Right atrium auricular region (tissue), 2 donors: ENCODE results near the gene PRRX2. TPM values are rescaled to one million over a fixed set of nuclear protein-coding genes. Genes with fewer than 3 reads are reported as not detected.

ENCODE experiments used
- DNase-seq: peaks from one replicate; pipeline ENCODE4 v3.0.0-alpha.2; 2019; ENCODE audit warnings: low spot score
- H3K27ac ChIP-seq, 2 donors: fragments of 200-600 bp; sonication (generic); 1 replicate in 1 of 2; 2 replicates in 1 of 2; pipeline ENCODE4 v1.5.1; 2016 to 2019
- H3K27me3 ChIP-seq, 2 donors: fragments of 200-600 bp; sonication (generic); one replicate each; pipeline versions ENCODE4 v1.5.1 to v1.6.0; 2017 to 2019
- H3K36me3 ChIP-seq: fragments of 200-600 bp; sonication (generic); one replicate; pipeline ENCODE4 v1.5.1; 2016
- H3K4me1 ChIP-seq, 2 donors: fragments of 200-600 bp; sonication (generic); one replicate each; pipeline versions ENCODE4 v1.5.1 to v1.6.0; 2017 to 2019
- H3K4me3 ChIP-seq, 2 donors: fragments of 200-600 bp; sonication (generic); 1 replicate in 1 of 2; 2 replicates in 1 of 2; pipeline ENCODE4 v1.5.1; 2017 to 2019; ENCODE audit warnings: mild to moderate bottlenecking in 1 of 2, moderate library complexity in 1 of 2
- H3K9me3 ChIP-seq, 2 donors: fragments of 200-600 bp; sonication (generic); one replicate each; pipeline ENCODE4 v1.5.1; 2019
- total RNA-seq, 2 donors: library from RNA; depleted of rRNA; stranded (reverse); fragments of >200 nt; gene quantifications; one replicate each; pipeline ENCODE4 v1.1.0, GENCODE V29; 2016
- TF ChIP-seq, protein P1 (sequence below), 2 donors: fragments of 200-600 bp; sonication (generic); IDR thresholded peaks; one replicate each; pipeline ENCODE4 v1.5.1; 2019; ENCODE audit warnings: antibody characterized with exemption in 2 of 2

Gene PRRX2
- total RNA-seq, 2 donors from 2014 or later, result 1.1 to 6.9 TPM

DNA sequence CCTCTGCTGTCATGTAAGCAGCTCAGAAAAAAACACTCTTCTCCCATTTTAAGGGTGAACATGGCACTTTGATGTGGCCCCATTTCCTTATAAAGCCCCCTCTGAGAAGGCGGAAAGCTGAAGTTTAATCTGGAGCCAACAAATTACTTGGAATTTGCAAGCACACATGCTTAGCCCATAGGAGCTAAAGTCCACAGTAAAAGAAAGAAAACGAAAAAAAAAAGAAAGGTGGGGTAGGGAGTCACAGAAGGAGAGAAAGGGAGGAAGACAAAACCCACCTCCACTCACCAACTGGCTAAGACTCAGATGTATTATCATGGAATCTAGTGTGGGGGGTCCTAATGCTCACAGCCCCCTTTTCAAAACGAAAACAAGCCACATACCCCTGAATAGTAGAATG is 30.4 kb downstream of the PRRX2 start:
- Histone ChIP-seq H3K27me3 (no peaks in the 10 kb centered on the region), H3K4me3 (no peak overlapping the region), H3K9me3 (no peaks in the 10 kb centered on the region), H3K27ac (peak overlapping the region; percentile 16 to 73), H3K4me1 (peaks cover 0 to 19% of the 10 kb centered on the region in 2 donors), H3K36me3 (no peaks in the 10 kb centered on the region)
- TF ChIP-seq, protein P1, sequence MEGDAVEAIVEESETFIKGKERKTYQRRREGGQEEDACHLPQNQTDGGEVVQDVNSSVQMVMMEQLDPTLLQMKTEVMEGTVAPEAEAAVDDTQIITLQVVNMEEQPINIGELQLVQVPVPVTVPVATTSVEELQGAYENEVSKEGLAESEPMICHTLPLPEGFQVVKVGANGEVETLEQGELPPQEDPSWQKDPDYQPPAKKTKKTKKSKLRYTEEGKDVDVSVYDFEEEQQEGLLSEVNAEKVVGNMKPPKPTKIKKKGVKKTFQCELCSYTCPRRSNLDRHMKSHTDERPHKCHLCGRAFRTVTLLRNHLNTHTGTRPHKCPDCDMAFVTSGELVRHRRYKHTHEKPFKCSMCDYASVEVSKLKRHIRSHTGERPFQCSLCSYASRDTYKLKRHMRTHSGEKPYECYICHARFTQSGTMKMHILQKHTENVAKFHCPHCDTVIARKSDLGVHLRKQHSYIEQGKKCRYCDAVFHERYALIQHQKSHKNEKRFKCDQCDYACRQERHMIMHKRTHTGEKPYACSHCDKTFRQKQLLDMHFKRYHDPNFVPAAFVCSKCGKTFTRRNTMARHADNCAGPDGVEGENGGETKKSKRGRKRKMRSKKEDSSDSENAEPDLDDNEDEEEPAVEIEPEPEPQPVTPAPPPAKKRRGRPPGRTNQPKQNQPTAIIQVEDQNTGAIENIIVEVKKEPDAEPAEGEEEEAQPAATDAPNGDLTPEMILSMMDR (IDR thresholded peaks at IDR 0.05), result no peak
- no peak for DNase-seq

DNA sequence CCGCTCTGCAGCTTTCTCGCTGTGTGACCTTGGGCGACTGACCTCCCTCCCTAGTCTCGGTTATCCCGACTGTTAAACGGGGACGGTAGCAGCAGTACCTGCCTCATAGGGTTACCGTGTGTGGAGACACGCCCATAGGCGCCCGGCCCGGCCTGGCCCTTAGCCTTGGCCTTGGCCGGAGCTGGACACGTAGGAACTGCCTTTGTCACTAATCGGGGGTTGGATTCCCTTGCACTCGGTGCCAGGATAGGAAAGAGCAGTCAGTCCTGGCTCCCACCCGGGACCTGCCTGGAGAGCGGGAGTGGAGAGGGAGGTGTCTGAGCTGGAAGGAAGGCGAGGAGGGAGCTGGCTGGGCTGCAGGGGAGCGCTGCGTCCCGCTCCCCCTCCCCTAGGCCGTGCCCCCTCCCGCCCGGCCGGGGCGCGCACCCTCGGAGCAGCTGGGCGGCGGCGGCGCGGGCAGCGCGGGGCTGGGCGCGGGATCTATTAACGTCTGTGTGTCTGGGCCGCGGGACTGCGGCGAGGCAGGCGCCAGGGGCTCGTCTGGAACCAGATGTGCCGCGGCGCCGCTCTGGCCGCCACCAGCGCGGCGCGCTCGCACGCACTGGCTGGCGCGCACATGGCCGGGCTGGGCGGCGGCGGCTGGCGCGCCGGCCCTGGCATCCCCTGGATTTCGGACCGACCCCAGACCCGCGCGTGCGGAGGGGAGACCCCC is 31.7 kb downstream of the PRRX2 start:
- DNase-seq, result peak; percentile 83

DNA sequence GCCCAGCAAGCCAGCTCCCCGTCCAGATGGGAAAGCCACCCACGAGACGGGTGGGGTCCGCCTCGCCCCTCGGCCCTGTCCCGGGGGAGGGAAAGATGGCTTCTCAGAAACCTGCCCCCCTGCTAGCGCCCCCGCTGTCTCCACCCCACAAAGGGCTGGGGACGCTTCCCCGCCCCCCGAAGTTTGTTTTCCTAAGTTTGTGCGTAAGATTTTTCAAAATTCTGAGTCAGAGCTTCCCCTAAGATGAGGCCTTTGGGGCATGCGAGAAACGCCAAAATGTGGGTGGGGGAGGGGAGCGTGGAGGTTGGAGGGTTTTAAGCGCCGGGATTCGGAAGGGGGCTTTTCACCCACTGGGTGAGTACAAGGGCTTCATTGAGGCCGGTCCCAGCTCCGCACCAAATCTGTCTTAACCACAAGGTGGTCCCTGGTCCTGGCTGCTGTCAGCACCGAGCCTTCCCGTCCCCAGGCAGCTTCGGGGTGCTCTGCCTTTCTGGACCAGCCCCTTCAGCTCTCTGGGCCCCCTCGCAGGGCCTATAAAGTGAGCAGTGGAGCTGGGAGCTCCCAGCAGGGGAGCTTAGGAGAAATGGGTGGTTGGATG is 32.3 kb downstream of the PRRX2 start:
- no peaks in the 10 kb centered on the region for H3K9me3 ChIP-seq
- H3K36me3 ChIP-seq, result no peaks in the 10 kb centered on the region
- DNase-seq, result peak; percentile 86
- TF ChIP-seq, protein P1 (IDR thresholded peaks at IDR 0.05), result no peak
- H3K27me3 ChIP-seq, result no peaks in the 10 kb centered on the region
- peaks cover 0 to 19% of the 10 kb centered on the region in 2 donors for H3K4me1 ChIP-seq
- peak overlapping the region; percentile 73 to 84 for H3K27ac ChIP-seq
- H3K4me3 ChIP-seq, result peak overlapping the region; percentile 27 to 42

More for the DNA sequence above, 31.7 kb downstream of the PRRX2 start:
- H3K4me1 ChIP-seq, result peaks cover 0 to 19% of the 10 kb centered on the region in 2 donors
- no peaks in the 10 kb centered on the region for H3K9me3 ChIP-seq
- no peaks in the 10 kb centered on the region for H3K36me3 ChIP-seq
- no peaks in the 10 kb centered on the region for H3K27me3 ChIP-seq
- peak overlapping the region; percentile 27 to 42 for H3K4me3 ChIP-seq
- TF ChIP-seq, protein P1 (IDR thresholded peaks at IDR 0.05), result no peak
- H3K27ac ChIP-seq, result peak overlapping the region; percentile 73 to 84

DNA sequence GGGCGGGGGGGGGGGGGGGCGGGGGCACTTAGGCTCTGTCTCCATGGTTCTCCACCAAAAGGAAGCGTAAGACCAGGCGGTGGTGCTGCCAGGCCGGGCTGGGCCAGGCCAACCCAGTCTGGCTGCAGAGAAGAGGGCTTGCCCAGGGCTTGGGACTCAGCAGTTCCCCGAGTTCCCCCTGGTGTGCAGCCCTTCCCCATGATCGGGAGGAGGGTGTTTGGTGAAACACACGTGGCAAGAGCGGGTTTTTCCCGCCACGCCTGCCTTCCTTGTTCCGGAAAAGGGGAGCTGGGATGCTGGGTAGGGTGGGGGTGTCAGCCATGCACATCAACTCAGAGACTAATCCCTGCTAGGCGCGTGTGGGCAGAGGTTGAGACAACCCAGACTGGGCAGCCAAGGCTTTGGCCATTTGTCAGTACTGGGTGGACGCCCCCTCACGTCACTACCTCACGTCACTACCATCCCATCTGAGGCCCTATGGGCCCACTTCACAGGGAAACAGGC is 32.9 kb downstream of the PRRX2 start:
- no peaks in the 10 kb centered on the region for H3K27me3 ChIP-seq
- DNase-seq, result peak; percentile 96
- H3K4me3 ChIP-seq, result peak overlapping the region in 1 of 2 donors; percentile 42
- TF ChIP-seq, protein P1 (IDR thresholded peaks at IDR 0.05), result no peak
- H3K36me3 ChIP-seq, result no peaks in the 10 kb centered on the region
- H3K4me1 ChIP-seq, result peaks cover 0 to 19% of the 10 kb centered on the region in 2 donors
- peak overlapping the region; percentile 73 to 84 for H3K27ac ChIP-seq
- no peaks in the 10 kb centered on the region for H3K9me3 ChIP-seq

DNA sequence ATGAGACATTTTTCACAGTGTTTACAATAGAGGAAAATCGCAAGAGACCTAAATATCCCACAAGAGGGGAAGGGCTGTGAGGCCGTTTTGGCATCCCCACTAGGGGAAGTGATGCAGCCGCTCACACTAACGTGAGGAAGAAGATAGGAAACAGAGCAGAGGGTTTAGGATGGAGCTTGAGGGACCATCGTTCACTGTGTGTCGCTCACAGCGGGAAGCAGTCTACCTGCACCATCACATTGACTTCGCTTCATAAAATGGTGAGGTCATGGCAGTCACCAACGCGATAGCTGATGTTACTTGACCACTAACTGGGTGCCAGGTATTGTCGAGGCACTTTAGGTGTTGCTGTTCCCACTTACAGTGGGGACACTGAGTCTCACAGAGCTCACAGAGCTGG is 35.6 kb downstream of the PRRX2 start:
- no peak for DNase-seq
- TF ChIP-seq, protein P1 (IDR thresholded peaks at IDR 0.05), result no peak
- no peaks in the 10 kb centered on the region for H3K9me3 ChIP-seq
- H3K4me3 ChIP-seq, result no peak overlapping the region
- no peaks in the 10 kb centered on the region for H3K36me3 ChIP-seq
- H3K27me3 ChIP-seq, result no peaks in the 10 kb centered on the region
- H3K27ac ChIP-seq, result no peak overlapping the region
- H3K4me1 ChIP-seq, result peaks cover 0 to 25% of the 10 kb centered on the region in 2 donors
